ENCODE measurements around the gene EEF2KMT. TPM values are rescaled to one million over a fixed set of nuclear protein-coding genes. Genes with fewer than 3 reads are reported as not detected.
"Not testable (repeated sequence)": the region's sequence is repeated elsewhere in the genome, so short reads cannot be mapped to it uniquely, and the experiment has no call there.

The EEF2KMT gene
- total and polyA plus RNA-seq, 4 donors, result 3.4 to 14.2 (median 10.2) TPM

- 88 to 95% methylated on average over 9 of the region's 9 CpGs for WGBS, 2 donors
- not testable (repeated sequence) for ATAC-seq (ENCODE audit: insufficient read depth, low FRiP score); H3K4me3 ChIP-seq; DNase-seq; H3K9me3 ChIP-seq (ENCODE audit: control insufficient read depth in 4 of 4, insufficient read depth in 3 of 4, low read length in 3 of 4); H3K9ac ChIP-seq (ENCODE audit: insufficient read depth in 1 of 2, low read length in 2 of 2); H3K27me3 ChIP-seq (ENCODE audit: control insufficient read depth in 3 of 3, insufficient read depth in 3 of 3, low read length in 2 of 3); H3K4me1 ChIP-seq (ENCODE audit: control insufficient read depth in 5 of 5, insufficient read depth in 5 of 5, low read length in 5 of 5); H3K27ac ChIP-seq (ENCODE audit: low read depth in 1 of 2, low read length in 1 of 2)
- peaks cover 0 to 24% (median 2%) of the 10 kb centered on the region in 4 donors for H3K36me3 ChIP-seq (ENCODE audit: control insufficient read depth in 4 of 4, insufficient read depth in 4 of 4, low read length in 4 of 4)
These were observed 7.0 kb downstream of the EEF2KMT start for GRCh38 chr16:5090592-5090991.

- not testable (repeated sequence) for DNase-seq; H3K9me3 ChIP-seq (ENCODE audit: control insufficient read depth in 4 of 4, insufficient read depth in 3 of 4, low read length in 3 of 4); ATAC-seq (ENCODE audit: insufficient read depth, low FRiP score); H3K9ac ChIP-seq (ENCODE audit: insufficient read depth in 1 of 2, low read length in 2 of 2); H3K4me1 ChIP-seq (ENCODE audit: control insufficient read depth in 5 of 5, insufficient read depth in 5 of 5, low read length in 5 of 5); H3K27me3 ChIP-seq (ENCODE audit: control insufficient read depth in 3 of 3, insufficient read depth in 3 of 3, low read length in 2 of 3); H3K27ac ChIP-seq (ENCODE audit: low read depth in 1 of 2, low read length in 1 of 2); H3K4me3 ChIP-seq
- 91 to 93% methylated on average over 26 of the region's 26 CpGs for WGBS, 2 donors
- peaks cover 0 to 27% (median 3%) of the 10 kb centered on the region in 4 donors for H3K36me3 ChIP-seq (ENCODE audit: control insufficient read depth in 4 of 4, insufficient read depth in 4 of 4, low read length in 4 of 4)
These were observed 7.6 kb downstream of the EEF2KMT start for GRCh38 chr16:5089911-5090555.

- H3K9me3 ChIP-seq (ENCODE audit: control insufficient read depth in 4 of 4, insufficient read depth in 3 of 4, low read length in 3 of 4); DNase-seq; H3K4me1 ChIP-seq (ENCODE audit: control insufficient read depth in 5 of 5, insufficient read depth in 5 of 5, low read length in 5 of 5); H3K9ac ChIP-seq (ENCODE audit: insufficient read depth in 1 of 2, low read length in 2 of 2); ATAC-seq (ENCODE audit: insufficient read depth, low FRiP score); H3K27me3 ChIP-seq (ENCODE audit: control insufficient read depth in 3 of 3, insufficient read depth in 3 of 3, low read length in 2 of 3); H3K27ac ChIP-seq (ENCODE audit: low read depth in 1 of 2, low read length in 1 of 2); H3K4me3 ChIP-seq: not testable (repeated sequence)
- H3K36me3 ChIP-seq (ENCODE audit: control insufficient read depth in 4 of 4, insufficient read depth in 4 of 4, low read length in 4 of 4), result peaks cover 3 to 33% (median 6%) of the 10 kb centered on the region in 4 donors
- WGBS, 2 donors, result 92 to 95% methylated on average over 17 of the region's 17 CpGs
These were observed 8.7 kb downstream of the EEF2KMT start for GRCh38 chr16:5088936-5089335.

- DNase-seq; ATAC-seq (ENCODE audit: insufficient read depth, low FRiP score); H3K27ac ChIP-seq (ENCODE audit: low read depth in 1 of 2, low read length in 1 of 2); H3K27me3 ChIP-seq (ENCODE audit: control insufficient read depth in 3 of 3, insufficient read depth in 3 of 3, low read length in 2 of 3); H3K9me3 ChIP-seq (ENCODE audit: control insufficient read depth in 4 of 4, insufficient read depth in 3 of 4, low read length in 3 of 4); H3K4me3 ChIP-seq; H3K4me1 ChIP-seq (ENCODE audit: control insufficient read depth in 5 of 5, insufficient read depth in 5 of 5, low read length in 5 of 5); H3K9ac ChIP-seq (ENCODE audit: insufficient read depth in 1 of 2, low read length in 2 of 2): not testable (repeated sequence)
- peaks cover 3 to 33% (median 6%) of the 10 kb centered on the region in 4 donors for H3K36me3 ChIP-seq (ENCODE audit: control insufficient read depth in 4 of 4, insufficient read depth in 4 of 4, low read length in 4 of 4)
- 93 to 95% methylated on average over 18 of the region's 18 CpGs for WGBS, 2 donors
These were observed 9.4 kb downstream of the EEF2KMT start for GRCh38 chr16:5088086-5088790.

GRCh38 chr16:5085716-5086115 is 11.9 kb downstream of the EEF2KMT start:
- WGBS, 2 donors, result 96 to 97% methylated on average over 11 of the region's 11 CpGs
- peaks cover 3 to 35% (median 6%) of the 10 kb centered on the region in 4 donors for H3K36me3 ChIP-seq (ENCODE audit: control insufficient read depth in 4 of 4, insufficient read depth in 4 of 4, low read length in 4 of 4)
- not testable (repeated sequence) for H3K9ac ChIP-seq (ENCODE audit: insufficient read depth in 1 of 2, low read length in 2 of 2); DNase-seq; H3K9me3 ChIP-seq (ENCODE audit: control insufficient read depth in 4 of 4, insufficient read depth in 3 of 4, low read length in 3 of 4); ATAC-seq (ENCODE audit: insufficient read depth, low FRiP score); H3K4me3 ChIP-seq; H3K27me3 ChIP-seq (ENCODE audit: control insufficient read depth in 3 of 3, insufficient read depth in 3 of 3, low read length in 2 of 3); H3K27ac ChIP-seq (ENCODE audit: low read depth in 1 of 2, low read length in 1 of 2); H3K4me1 ChIP-seq (ENCODE audit: control insufficient read depth in 5 of 5, insufficient read depth in 5 of 5, low read length in 5 of 5)

Data from lung (tissue), 10 donors.